ENCODE data around the gene IL1B.
A peak's percentile ranks its signal among the peaks of the same experiment; 100 is the strongest.

Gene IL1B

DNA sequence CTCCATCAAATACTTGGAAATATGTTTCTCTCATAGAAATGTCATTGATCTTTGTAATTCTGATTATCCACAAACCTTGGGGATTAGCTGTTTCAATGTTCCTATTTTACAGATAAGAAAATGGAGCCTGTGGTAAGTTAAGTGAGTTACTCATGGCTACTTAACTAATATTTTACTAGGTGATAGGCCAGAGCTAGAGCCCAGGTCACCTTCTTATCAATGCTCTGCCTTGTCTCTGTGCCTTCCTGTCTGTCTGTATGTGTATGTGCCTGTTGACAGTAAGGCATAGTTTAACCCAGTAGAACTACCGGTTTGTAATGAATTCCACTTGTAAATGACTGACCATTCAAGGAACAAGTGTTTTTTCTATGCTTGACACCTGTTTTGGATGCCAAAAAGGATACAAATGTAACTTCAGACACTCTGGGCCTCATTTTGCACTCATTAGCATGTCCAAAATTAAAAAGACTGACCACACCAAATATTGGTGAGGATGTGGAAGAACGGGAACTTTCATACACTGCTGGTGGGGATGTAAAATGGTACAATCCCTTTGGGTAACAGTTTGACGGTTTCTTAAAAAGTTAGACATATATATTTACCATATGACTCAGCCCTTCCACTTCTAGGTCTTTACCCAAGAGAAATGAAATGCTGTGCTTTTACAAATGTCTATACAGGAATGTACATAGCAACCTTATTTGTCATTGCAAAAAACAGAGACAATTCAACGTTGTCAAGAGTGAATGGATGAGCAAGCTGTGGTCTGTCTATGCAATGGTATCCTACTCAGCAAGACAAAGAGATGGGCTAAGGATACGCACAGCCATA is 32.7 kb downstream of the IL1B start:
- peak; percentile 97 for DNase-seq (ENCODE audit: low read depth)

DNA sequence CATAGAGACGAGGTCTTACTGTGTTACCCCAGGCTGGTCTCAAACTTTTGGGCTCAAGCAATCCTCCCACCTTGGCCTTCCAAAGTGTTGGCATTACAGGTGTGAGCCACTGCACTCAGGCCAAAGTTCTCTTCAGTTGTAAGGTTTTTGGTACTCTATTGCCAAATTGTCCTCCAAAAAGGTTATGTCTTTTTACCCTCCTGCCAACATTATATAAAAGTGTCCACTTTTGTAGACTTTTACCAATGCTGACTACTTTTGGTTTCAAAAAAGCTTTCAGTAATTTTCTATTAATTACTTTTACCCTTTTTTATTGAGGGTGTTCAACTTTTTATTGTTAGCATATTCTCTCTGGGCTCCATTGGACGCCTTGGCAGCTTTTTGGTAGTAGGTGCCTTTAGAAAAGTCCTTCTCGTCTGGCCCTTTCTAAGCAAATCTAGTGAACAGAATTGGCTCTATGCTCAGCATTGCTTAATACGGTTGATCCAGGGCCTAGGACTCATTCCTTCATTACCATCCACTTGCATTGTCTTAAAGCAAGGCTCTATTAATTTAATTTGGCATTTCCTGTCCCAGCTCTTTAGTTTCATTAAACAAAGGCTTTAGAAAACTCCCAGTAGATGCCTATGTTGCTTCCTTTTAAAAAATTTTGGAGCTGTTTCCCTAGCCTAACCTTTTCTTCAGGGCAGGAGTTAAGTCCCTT is 35.5 kb downstream of the IL1B start:
- DNase-seq (ENCODE audit: low read depth), result no peak

DNA sequence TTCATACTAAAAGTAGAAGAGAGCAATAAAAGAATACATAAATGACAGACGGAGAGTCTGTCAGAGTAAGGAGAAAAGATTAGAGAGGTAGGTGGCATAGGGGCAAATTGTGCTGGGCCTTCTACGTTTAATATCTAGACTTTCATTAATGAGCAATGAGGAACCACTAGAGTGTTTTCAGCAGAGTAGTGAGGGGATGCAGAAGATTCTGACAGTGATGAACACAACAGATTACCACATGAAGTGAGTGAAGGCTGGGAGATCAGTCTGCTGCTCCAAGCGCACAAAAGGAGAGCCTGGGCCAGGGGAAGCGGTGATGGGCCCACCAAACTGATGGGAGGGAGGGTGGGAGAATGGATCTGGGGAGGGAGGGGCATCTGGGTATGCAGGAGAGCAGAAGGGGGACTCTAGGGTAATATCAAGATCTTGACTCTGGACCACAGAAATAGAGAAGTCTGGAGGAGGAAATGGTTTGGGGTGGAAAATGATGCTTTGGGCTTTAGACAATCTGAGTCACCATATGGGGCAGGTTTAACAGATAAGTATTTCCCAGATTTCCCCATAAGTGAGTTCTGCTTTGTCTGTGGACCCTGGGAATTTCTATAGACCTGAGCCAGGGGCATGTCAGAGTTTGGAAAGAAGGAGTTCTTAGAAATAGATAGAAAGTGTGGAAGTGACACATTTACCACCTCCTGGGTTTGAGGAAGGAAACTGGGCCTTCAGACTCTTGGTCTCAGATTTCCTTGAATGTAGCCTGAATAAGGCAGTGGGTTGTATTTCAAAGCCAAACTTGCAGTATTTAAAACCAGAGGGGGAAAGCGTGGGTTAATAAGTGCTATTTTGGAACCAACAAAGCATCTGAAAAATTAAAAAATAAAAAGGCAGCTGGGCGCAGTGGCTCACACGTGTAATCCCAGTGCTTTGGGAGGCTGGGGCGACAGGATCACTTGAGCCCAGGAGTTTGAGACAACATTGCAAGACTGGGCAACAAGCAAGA is 37.3 kb downstream of the IL1B start:
- peak; percentile 27 for DNase-seq (ENCODE audit: low read depth)

DNA sequence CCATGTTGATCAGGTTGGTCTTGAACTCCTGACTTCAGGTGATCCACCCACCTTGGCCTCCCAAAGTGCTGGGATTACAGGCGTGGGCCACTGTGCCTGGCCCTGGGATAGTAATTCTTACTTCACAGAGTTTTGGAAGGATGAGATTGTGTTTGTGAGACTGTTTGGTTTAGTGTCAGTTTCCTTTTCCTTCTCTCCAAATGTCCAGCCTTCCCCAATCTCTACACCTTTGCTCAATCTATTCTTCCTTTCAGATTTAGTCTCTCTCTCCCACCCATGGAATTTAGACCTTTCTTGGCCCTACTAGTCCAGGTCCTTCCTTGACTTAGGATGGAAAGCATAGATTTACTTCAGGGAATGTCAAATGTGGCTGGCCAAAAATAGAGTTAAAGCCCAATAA is 40.1 kb downstream of the IL1B start:
- no peak for DNase-seq (ENCODE audit: low read depth)

DNA sequence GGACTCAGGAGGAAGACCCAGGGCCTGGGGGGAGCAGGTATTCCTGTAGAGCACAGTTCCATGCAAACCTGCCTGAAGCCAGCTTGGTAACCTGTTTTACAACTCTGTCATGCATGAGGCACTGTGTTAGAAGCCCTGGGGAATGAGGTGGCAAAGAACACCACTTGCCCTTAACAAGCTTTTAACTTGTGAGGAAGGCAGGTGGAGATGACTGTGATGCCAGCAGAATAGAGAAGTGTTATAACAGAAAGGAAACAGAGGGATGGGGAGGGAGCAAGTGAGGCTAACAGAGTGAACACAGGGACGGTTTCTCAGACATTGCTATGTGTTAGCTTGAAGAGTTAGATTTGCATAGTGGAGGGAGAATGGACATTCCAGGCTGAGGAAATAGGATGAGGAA is 40.8 kb downstream of the IL1B start:
- DNase-seq (ENCODE audit: low read depth), result no peak

DNA sequence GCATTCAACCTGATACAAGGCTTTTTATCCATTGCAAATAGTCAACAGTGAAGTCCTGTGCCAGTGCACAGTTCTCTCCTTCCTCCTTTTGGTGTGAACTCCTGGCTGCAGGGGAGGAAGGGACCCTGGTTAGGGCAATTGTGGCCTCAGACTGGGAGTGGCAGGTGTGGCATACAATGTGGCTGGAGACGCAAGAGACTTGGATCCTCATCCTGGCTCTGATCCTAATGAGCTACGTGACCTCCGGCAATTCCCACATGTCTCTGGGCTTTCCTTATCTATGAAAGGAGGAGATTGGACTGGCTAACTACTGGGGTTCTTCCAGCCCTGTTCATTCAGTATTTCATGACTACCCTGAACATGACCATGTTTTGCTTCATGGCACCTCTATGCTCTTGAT is 41.7 kb downstream of the IL1B start:
- DNase-seq (ENCODE audit: low read depth), result no peak

DNA sequence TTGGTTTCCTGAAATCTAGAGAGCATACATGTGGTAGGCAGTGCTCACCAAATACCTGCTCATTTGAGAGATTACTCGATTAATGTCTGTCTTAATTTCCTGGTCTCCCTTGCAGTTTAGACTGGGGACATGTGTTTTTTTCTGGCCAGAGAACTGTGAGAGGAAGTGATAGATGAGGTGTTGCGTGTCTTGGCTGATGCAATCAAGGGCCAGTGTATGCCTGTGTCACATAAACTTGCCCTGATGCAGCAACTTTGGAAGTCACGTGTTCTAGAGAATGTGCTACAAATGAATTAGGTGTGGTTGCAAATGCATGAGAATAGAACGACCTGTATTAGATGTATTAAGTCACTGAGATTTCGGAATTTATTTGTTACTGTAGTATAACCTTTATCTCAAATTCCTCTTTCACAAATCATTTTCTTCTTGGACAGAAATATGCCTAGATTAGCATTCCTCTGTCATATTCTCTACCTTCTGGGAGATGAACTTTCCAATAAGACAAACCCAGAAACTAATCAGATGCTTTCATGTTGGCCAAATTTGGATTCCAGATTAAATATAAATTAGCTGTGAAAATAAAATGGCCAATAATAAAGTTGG is 42.3 kb downstream of the IL1B start:
- DNase-seq (ENCODE audit: low read depth), result peak; percentile 93

DNA sequence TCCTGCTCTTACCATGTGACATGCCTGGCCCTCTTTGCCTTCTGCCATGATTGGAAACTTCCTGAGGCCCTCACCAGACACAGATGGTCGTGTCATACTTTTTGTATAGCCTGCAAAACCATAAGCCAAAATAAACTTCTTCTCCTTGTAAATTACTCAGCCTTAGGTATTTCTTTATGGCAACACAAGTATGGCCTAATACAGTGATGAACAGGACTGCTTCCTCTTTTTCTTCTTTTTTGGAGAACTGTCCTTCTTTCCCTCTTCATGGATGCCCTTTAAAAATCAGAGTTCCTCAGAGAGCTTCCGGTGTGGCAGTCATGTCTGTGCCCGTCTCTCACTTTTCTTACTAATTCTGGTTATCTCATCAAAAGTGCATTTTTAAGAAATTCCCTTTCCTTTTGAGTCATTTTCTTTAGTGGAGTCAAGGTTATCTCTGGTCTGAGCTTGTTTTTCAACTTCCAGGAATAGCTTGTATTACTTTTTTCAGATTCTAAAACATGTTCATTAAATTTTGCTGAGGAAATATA is 43.1 kb downstream of the IL1B start:
- peak; percentile 48 for DNase-seq (ENCODE audit: low read depth)

DNA sequence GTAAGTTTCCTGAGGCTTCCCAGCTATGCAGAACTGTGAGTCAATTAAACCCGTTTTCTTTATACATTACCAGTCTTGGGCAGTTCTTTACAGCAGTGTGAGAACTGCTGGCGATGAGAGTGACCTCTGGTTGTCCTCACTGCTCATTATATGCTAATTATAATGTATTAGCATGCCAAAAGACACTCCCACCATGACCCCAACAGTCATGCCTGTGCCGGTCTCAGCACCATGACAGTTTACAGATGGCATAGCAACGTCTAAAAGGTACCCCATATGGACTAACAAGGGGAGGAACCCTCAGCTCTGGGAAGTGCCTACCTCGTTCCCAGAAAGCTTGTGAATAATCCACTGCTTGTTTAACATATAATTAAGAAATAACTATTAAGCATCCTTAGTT is 44.2 kb downstream of the IL1B start:
- DNase-seq (ENCODE audit: low read depth), result no peak

DNA sequence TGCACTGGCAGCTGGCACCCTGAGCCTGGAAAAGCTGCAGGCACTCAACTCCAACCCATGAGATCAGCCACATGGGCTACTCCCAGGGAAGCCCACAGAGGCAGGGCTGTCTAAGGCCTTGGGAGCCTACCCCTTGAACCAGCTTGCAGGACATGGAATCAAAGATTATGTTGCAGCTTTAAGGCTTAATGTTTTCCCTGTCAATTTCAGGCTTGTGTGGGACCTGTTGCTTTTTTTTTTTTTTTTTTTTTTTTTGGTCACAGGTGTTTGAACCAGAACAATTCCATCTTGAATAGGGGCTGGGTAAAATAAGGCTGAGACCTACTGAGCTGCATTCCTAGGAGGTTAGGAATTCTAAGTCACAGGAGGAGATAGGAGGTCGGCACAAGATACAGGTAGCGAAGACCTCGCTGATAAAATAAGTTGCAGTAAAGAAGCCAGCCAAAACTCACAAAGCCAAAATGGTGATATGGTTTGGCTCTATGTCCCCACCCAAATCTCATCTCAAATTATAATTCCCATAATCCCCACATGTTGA is 44.8 kb downstream of the IL1B start:
- no peak for DNase-seq (ENCODE audit: low read depth)

DNA sequence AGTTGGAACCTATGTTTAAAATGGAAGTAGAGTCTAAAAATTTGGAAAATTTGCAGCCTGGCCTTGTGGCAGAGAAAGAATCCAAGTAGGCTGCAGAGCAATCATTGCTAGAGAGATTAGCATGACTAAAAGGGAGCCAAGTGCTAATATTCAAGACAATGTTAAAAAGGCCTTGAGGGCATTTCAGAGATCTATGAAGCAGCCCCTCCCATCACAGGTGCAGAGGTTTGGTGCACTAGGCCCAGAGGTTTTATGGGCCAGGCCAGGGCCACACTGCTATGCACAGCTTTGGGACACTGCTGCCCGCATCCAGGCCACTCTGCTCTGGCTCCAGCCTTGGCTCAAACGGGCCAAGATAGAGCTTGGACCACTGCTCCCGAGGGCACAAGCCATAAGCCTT is 45.6 kb downstream of the IL1B start:
- DNase-seq (ENCODE audit: low read depth), result no peak

DNA sequence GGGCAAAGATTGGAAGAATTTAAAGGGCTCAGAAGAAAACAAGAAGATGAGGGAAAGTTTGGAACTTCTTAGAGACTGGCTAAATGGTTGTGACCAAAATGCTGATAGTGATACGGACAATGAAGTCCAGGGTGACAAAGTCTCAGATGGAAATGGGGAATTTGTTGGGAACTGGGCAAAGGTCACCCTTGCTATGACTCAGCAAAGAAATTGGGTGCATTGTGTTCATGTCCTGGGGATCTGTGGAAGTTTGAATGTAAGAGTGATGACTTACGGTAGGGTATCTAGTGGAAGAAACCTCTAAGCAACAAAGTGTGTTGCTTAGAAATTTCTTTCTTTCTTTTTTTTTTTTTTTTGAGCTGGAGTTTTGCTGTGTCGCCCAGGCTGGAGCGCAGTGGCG is 46.3 kb downstream of the IL1B start:
- DNase-seq (ENCODE audit: low read depth), result no peak

DNA sequence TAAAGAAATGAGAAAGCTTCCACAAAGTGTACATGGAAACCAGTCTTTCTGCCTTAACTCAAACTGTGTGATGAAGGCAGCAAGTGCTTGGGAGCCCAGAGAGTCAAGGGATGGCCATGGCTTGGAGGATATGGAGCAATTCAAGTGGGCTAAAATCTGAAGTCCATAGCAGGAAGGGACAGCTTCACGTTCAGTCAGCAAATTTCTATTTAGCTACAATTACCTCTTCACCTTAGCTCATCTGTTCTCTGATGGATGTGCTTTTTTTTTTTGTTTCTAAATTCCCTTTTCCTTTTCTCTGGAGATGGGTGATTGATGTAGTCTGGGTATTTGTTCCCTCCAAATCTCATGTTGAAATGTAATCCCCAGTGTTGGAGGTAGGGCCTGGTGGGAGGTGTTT is 47.4 kb downstream of the IL1B start:
- DNase-seq (ENCODE audit: low read depth), result no peak

DNA sequence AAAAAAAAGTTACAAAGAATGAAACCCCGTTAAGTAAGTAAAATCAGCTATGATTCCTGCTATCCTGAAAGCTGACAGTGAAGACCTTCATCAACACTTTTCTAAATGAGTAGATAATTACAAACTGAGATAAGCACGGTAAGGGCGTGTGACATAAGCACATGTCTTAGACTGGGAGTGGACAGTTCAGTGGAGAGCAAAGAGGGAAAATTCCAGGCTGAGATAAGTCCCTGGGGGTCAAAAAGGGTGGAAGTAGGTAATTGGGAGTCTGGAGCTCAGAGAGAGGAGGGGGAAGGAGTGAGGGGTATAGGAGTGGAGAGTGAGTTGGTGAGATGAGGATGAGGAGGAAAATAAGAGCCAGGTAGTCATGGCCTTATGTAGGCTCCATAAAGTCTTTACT is 47.9 kb downstream of the IL1B start:
- DNase-seq (ENCODE audit: low read depth), result no peak

DNA sequence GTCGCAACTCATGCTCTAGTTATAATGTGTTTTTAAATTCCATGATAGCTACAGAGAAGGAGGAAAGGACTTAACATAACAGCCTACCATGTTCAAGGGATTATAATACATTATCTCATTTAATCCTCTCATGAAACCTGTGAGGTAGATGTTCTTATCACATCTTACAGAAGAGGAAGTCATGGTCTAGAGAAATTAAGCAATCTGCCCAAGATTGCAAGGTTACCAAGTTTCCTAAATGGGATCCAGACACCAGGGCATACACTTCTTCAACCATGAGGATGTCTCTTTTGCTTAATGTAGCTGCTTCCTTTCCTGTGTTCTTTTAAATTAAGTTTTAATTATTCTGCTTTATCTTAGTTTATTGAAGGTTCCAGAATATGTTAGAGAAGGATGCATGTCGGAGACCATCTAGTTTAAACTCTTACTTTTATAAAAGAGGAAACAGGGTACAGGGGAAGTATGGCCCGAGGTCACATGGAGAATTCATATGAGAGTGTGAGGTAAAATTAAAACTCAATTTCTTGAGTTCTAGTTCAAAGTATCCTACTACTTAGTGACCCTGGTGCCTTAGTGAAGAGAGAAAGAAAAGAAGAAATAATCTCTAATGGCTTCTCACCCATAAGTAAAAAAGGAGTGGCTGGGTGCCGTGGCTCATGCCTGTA is 48.7 kb downstream of the IL1B start:
- no peak for DNase-seq (ENCODE audit: low read depth)

DNA sequence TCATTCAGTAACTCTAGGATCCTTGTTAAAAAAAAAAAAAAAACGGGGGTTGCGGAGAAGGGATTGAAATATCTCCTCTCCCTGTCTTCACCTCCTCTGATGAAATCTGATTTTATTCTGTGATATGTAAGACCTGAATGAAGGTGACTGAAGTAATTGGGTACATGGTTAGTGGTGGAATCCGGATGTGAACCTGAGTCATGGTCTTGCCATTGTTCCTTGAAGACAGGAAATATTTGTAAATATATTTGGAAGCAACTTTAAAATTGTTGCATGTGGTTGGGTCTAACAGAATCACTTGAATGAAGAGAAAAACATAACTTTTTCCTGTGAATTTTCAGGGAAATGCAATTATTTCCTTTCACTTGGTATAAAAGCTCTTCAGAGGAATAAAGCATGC is 49.3 kb downstream of the IL1B start:
- DNase-seq (ENCODE audit: low read depth), result peak; percentile 45

DNA sequence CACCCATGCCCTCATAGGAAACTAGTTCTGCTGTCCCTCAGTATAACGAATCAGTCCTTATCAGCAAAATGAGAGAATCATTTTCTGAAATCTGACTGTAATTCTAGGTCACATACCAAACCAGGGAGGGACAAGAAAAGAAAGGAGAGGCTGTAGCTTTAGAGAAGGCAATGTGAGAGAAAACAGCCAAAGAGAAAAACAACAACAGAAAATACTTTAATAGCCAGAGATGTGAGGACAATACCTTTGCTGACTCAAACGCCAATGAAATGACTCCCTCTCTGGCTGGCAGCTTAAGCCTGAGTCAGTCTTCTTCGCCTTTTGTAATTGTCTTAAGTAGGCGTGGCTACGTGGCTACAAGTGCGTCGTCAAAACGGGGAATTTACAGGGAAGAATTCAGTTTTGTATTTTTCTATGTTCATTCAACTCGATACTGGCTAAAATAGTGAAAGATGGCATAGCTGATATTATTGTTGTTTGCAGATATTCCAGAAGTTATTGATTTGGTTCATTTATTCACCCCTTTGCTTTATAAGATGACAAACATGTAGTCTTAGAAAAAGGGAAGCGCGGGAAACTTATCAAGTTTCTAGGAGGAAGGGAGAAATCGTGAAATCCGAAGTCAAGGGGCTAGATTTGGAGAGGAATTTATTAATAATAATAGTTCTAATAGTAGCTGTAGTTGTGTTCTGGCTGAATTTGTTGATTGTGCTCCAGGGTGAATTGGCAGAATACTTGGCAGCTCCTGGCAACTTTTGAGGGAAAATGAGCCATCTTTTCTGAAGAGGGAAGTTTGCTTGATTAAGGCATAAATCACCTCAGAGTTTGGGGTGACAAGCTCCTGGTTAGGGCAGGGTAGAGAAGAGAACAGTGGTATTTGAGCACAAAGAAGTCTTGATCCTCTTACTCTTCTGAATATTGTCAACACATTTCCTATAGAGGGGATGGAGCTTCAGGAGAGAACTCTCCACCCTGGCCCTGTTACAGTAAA is 52.1 kb downstream of the IL1B start, which contains the start of gene IL1A:
Gene IL1A (minus strand): TSS at position 295 of the 991 bp plus-strand sequence. CDS start 723 bp downstream, outside the sequence.
- DNase-seq (ENCODE audit: low read depth), result peak; percentile 94

DNA sequence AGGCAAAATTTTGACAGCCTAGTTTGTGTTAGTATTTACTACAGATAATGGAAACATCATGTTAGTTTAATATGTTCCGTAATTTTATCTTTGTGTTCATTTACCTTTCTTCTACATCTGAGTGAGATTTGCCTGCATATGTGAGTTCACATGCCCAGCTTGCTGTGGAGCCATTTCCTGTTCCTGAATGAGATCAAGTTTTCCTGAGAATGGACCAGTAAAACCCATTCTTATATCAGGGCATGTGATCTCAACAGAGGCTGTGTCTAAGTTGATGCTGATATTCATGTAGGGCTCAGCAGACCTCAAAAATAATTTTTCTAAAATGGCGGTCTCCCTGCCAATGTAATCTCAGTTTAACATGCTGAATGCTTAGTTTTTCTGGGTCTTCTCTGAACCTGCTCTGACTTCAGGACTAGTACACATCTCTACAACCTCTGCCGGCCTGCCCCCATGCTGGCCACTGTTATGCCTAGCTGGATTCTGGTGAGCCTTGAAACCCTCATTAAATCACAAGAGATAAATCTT is 53.3 kb downstream of the IL1B start:
- DNase-seq (ENCODE audit: low read depth), result no peak

DNA sequence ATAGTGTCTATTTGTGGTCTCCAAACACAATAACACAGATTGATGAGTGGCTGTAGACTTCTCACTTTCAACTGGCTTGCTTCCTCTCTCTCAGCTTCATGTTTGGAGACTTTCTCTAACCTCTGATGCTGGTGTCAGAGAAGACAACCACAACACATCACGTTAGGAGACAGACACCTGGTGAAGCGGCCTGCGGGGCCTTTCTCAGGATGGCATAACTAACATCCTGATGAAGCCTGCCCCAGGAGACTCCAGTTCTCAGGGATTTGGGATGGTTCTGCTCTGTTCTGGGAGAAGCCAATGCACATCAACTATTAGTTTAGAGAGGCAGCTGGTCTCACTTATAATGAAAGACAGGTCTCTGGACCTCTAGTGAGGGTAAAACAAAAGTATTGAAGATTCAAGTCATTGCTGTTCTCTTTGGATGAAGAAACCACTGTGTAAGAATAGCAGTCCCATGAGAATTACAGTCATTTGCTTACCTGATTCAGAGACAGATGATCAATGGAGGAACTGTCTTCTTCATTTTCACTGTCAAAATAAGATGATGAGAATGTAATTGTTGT is 54.3 kb downstream of the IL1B start:
- DNase-seq (ENCODE audit: low read depth), result no peak
